Measurements from ENCODE around the gene HAND1.

DNA sequence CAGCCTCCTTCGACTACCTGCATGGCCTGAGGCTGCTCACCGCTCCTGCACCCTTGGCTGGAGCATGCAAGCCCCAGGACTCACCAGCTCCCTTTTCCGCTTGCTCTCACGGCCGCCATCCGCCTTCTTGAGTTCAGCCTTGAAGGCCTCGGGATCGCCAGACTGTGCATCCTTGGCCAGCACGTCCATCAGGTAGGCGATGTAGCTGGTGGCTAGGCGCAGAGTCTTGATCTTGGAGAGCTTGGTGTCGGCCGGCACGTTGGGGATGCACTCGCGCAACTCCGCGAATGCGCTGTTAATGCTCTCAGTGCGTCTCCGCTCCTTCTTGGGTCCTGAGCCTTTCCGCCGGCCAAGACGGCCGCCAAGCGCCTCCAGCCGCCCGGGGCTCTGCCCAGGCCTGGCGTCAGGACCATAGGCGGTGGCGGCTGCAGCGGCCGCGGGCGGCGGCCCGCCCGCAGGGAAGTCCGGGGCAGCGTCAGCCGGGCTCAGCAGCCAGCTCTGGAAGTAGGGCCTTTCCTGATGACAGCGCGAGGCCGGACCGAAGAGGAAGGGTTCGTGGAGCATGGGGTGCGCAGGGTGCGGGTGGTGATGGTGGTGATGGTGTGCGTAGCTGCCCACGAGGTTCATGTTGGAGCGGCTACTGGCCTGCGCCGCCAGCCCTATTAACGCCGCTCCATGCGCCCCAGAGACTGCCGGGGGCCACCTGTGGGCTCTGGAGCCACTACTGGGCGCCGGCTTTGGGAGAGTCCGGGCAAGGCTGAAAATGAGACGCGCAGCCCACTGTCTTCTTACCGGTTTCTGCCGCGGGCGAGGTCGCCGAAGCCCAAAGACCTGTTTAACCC, 424 bp downstream of the HAND1 start:
- TF ChIP-seq, protein P1, sequence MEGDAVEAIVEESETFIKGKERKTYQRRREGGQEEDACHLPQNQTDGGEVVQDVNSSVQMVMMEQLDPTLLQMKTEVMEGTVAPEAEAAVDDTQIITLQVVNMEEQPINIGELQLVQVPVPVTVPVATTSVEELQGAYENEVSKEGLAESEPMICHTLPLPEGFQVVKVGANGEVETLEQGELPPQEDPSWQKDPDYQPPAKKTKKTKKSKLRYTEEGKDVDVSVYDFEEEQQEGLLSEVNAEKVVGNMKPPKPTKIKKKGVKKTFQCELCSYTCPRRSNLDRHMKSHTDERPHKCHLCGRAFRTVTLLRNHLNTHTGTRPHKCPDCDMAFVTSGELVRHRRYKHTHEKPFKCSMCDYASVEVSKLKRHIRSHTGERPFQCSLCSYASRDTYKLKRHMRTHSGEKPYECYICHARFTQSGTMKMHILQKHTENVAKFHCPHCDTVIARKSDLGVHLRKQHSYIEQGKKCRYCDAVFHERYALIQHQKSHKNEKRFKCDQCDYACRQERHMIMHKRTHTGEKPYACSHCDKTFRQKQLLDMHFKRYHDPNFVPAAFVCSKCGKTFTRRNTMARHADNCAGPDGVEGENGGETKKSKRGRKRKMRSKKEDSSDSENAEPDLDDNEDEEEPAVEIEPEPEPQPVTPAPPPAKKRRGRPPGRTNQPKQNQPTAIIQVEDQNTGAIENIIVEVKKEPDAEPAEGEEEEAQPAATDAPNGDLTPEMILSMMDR (IDR thresholded peaks at IDR 0.05; ENCODE audit: insufficient read depth, low read length): no peak
- no peak for TF ChIP-seq SPI1 (IDR thresholded peaks at IDR 0.05; ENCODE audit: borderline replicate concordance, low read depth)

Measured in HL-60 (cell line).